OCI-LY1 (cell line): ENCODE results near the gene TRAPPC10.

ENCODE experiments used
- H2AFZ ChIP-seq: fragments of 200-600 bp; sonication (generic), shearing (Covaris generic); 2 replicates; pipeline ENCODE4 v1.6.0; 2014; ENCODE audit warnings: antibody characterized with exemption, mild to moderate bottlenecking, low read length
- H3F3A ChIP-seq: fragments of 200-600 bp; sonication (generic), shearing (Covaris generic); 2 replicates; pipeline ENCODE4 v1.6.0; 2014; ENCODE audit warnings: mild to moderate bottlenecking, antibody characterized with exemption, low read length, moderate library complexity; ENCODE audit not compliant: insufficient read depth
- H3K27ac ChIP-seq: fragments of 200-600 bp; sonication (generic); 2 replicates; pipeline ENCODE4 v1.5.1; 2014; ENCODE audit warnings: low read length, mixed run types, mild to moderate bottlenecking, low read depth; ENCODE audit not compliant: poor library complexity, severe bottlenecking
- H3K27me3 ChIP-seq: fragments of 200-600 bp; sonication (generic); 2 replicates; pipeline ENCODE4 v1.6.0; 2014; ENCODE audit warnings: antibody characterized with exemption, mild to moderate bottlenecking, low read length, moderate library complexity; ENCODE audit not compliant: insufficient read depth
- H3K36me3 ChIP-seq: fragments of 200-600 bp; sonication (generic); 2 replicates; pipeline ENCODE4 v1.6.1; 2014; ENCODE audit warnings: mild to moderate bottlenecking, antibody characterized with exemption, low read length, moderate library complexity, mixed read lengths; ENCODE audit not compliant: insufficient read depth
- H3K4me1 ChIP-seq: fragments of 200-600 bp; sonication (generic); 2 replicates; pipeline ENCODE4 v1.5.1; 2014; ENCODE audit warnings: mild to moderate bottlenecking, low read length, moderate library complexity; ENCODE audit not compliant: insufficient read depth, severe bottlenecking
- H3K4me2 ChIP-seq: fragments of 200-600 bp; sonication (generic), shearing (Covaris generic); 2 replicates; pipeline ENCODE4 v1.6.1; 2014; ENCODE audit warnings: low read length
- H3K4me3 ChIP-seq: fragments of 200-600 bp; sonication (generic); 2 replicates; pipeline ENCODE4 v1.5.1; 2014; ENCODE audit warnings: low read length, low read depth, mild to moderate bottlenecking, mixed read lengths; ENCODE audit not compliant: poor library complexity, severe bottlenecking
- H3K79me2 ChIP-seq: fragments of 200-600 bp; shearing (Covaris generic); 2 replicates; pipeline ENCODE4 v1.6.1; 2016; ENCODE audit warnings: mixed run types, low read length, mixed read lengths; ENCODE audit not compliant: insufficient read depth
- H3K9ac ChIP-seq: fragments of 200-600 bp; sonication (generic), shearing (Covaris generic); 2 replicates; pipeline ENCODE4 v1.6.1; 2014; ENCODE audit warnings: mild to moderate bottlenecking, low read length, mixed read lengths
- H3K9me2 ChIP-seq: fragments of 200-600 bp; sonication (generic), shearing (Covaris generic); 2 replicates; pipeline ENCODE4 v1.6.1; 2014; ENCODE audit warnings: low read depth, mild to moderate bottlenecking, low read length, mixed read lengths
- H3K9me3 ChIP-seq: fragments of 200-600 bp; shearing (Covaris generic); 2 replicates; pipeline ENCODE4 v1.6.1; 2014; ENCODE audit warnings: low read length, mixed read lengths
- H4K20me1 ChIP-seq: fragments of 200-600 bp; sonication (generic), shearing (Covaris generic); 2 replicates; pipeline ENCODE4 v1.6.0; 2016; ENCODE audit warnings: mild to moderate bottlenecking, low read length; ENCODE audit not compliant: insufficient read depth
- EZH2 ChIP-seq: fragments of 200-600 bp; sonication (generic), shearing (Covaris generic); IDR thresholded peaks from 2 replicates; pipeline ENCODE4 v1.8.0; 2017; ENCODE audit warnings: borderline replicate concordance, mixed run types, mild to moderate bottlenecking, antibody characterized with exemption, low read length, moderate library complexity, mixed read lengths
- TF ChIP-seq, protein P1 (sequence below): fragments of 200-600 bp; sonication (generic), shearing (Covaris generic); IDR thresholded peaks from 2 replicates; pipeline ENCODE4 v1.5.1; 2017; ENCODE audit warnings: mild to moderate bottlenecking, antibody characterized with exemption, low read length, moderate library complexity, mixed read lengths

TRAPPC10 gene

DNA sequence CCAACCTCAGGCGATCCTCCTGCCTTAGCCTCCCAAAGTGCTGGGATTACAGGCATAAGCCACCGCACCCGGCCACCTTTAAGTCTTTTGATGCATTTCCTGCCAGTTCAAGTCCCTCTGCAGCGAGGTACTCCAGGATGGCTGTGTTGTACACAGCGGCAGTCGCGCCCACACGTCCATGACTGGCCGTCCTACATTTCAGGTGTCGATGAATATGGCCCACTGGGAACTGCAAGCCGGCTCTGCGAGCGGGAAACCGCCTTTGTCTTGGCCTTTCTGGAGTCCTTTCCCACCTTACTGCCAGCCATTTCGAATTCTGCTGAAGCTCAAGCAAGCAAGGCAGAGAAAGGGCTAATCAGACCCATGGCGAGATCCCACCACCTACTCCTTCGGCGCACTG is 34.6 kb downstream of the TRAPPC10 start:
- no peak overlapping the region for H3K4me2 ChIP-seq
- H3K27ac ChIP-seq = no peak overlapping the region
- no peak overlapping the region for H2AFZ ChIP-seq
- peaks cover 17% of the 10 kb centered on the region for H3K4me1 ChIP-seq
- peaks cover 16% of the 10 kb centered on the region for H3K36me3 ChIP-seq
- no peaks in the 10 kb centered on the region for H3K9me3 ChIP-seq
- peaks cover 6% of the 10 kb centered on the region; the same call in 1 of the 2 replicates for H3K79me2 ChIP-seq
- TF ChIP-seq, protein P1, sequence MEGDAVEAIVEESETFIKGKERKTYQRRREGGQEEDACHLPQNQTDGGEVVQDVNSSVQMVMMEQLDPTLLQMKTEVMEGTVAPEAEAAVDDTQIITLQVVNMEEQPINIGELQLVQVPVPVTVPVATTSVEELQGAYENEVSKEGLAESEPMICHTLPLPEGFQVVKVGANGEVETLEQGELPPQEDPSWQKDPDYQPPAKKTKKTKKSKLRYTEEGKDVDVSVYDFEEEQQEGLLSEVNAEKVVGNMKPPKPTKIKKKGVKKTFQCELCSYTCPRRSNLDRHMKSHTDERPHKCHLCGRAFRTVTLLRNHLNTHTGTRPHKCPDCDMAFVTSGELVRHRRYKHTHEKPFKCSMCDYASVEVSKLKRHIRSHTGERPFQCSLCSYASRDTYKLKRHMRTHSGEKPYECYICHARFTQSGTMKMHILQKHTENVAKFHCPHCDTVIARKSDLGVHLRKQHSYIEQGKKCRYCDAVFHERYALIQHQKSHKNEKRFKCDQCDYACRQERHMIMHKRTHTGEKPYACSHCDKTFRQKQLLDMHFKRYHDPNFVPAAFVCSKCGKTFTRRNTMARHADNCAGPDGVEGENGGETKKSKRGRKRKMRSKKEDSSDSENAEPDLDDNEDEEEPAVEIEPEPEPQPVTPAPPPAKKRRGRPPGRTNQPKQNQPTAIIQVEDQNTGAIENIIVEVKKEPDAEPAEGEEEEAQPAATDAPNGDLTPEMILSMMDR = no peak
- no peak for TF ChIP-seq EZH2
- no peak overlapping the region for H3K4me3 ChIP-seq
- no peaks in the 10 kb centered on the region for H3K9me2 ChIP-seq
- no peaks in the 10 kb centered on the region for H3F3A ChIP-seq
- H3K27me3 ChIP-seq = no peaks in the 10 kb centered on the region
- H3K9ac ChIP-seq = no peak overlapping the region
- H4K20me1 ChIP-seq = no peaks in the 10 kb centered on the region

DNA sequence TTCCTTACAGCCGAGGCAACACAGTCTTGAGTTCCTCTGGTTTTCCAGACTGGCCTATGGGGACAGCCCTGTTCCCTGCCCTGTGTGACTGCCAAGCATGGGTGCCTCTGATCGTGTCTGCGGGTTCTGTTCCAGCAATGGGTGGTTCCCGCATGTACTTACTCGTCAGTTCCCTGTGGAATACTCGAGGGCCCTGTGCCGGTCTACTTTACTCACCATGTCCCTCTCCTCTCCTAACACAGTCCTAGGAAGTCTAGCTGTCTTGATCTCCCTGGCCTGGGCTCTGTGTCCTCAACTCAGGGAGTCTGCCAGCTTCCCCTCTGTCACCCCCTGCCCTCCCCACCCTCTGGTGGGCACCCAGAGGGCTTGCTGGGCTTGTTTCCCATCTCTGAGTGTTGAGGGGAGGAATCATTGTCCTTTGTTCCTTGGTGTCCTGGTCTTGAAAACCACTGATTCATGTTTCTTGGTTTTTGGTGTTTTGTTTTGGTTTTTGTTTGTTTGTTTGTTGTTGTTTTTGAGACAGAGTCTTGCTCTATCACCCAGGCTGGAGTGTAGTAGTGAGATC is 36.0 kb downstream of the TRAPPC10 start:
- Histone ChIP-seq H4K20me1 (no peaks in the 10 kb centered on the region), H3K4me2 (no peak overlapping the region)

DNA sequence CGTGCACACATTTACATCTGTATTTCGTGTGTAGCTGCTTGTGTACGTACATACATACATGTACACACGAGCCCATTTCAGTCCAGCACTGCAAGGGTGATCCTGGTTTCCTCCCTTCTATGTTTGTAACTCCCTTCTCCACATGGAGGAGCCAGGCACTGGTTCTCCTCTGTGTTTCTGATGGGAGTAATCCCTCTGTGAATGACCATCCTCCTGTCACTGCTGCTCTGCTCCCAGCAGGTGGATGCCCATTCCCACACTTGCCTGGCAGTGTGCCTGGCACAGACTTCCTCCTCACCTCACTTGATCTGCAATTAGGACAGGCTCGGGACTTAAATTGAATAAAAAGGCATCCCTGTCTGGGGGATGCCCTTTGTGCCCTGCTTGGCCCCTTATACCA is 37.1 kb downstream of the TRAPPC10 start:
- H2AFZ ChIP-seq = no peak overlapping the region
- H3K79me2 ChIP-seq = no peaks in the 10 kb centered on the region
- no peaks in the 10 kb centered on the region for H3K9me2 ChIP-seq
- no peak for TF ChIP-seq EZH2
- TF ChIP-seq, protein P1 = no peak
- no peak overlapping the region for H3K4me3 ChIP-seq
- H3K9me3 ChIP-seq = no peaks in the 10 kb centered on the region
- no peak overlapping the region for H3K4me2 ChIP-seq
- H3K27ac ChIP-seq = no peak overlapping the region
- H3K27me3 ChIP-seq = no peaks in the 10 kb centered on the region
- peaks cover 33% of the 10 kb centered on the region for H3K36me3 ChIP-seq
- peaks cover 21% of the 10 kb centered on the region for H3K4me1 ChIP-seq
- no peaks in the 10 kb centered on the region for H4K20me1 ChIP-seq
- H3K9ac ChIP-seq = no peak overlapping the region
- H3F3A ChIP-seq = no peaks in the 10 kb centered on the region

More for the DNA sequence above, 36.0 kb downstream of the TRAPPC10 start:
- H3K9me3 ChIP-seq = no peaks in the 10 kb centered on the region
- no peak for TF ChIP-seq EZH2
- TF ChIP-seq, protein P1 = no peak
- no peak overlapping the region for H3K4me3 ChIP-seq
- H3K27ac ChIP-seq = no peak overlapping the region
- no peaks in the 10 kb centered on the region for H3K9me2 ChIP-seq
- no peaks in the 10 kb centered on the region for H3K27me3 ChIP-seq
- H3K9ac ChIP-seq = no peak overlapping the region
- no peaks in the 10 kb centered on the region for H3K79me2 ChIP-seq
- peaks cover 21% of the 10 kb centered on the region for H3K4me1 ChIP-seq
- H3K36me3 ChIP-seq = peaks cover 28% of the 10 kb centered on the region
- H3F3A ChIP-seq = no peaks in the 10 kb centered on the region
- no peak overlapping the region for H2AFZ ChIP-seq
